Endothelial cell (in vitro differentiated cells): ENCODE measurements around the gene FAM169A. TPM values are rescaled to one million over a fixed set of nuclear protein-coding genes. Genes with fewer than 3 reads are reported as not detected.

ENCODE experiments used
- DNase-seq: peaks from one replicate; pipeline ENCODE4 v3.0.0; 2021; ENCODE audit warnings: low spot score
- H3K27ac Mint-ChIP-seq: one replicate; pipeline ENCODE4 v1.8.0; 2021; ENCODE audit warnings: mixed read lengths, inconsistent platforms; ENCODE audit not compliant: unreplicated experiment
- H3K27me3 Mint-ChIP-seq: one replicate; pipeline ENCODE4 v1.8.0; 2021; ENCODE audit warnings: mild to moderate bottlenecking, moderate library complexity, mixed read lengths, inconsistent platforms; ENCODE audit not compliant: unreplicated experiment
- H3K36me3 Mint-ChIP-seq: one replicate; pipeline ENCODE4 v1.8.0; 2021; ENCODE audit warnings: mild to moderate bottlenecking, low read depth, mixed read lengths, inconsistent platforms; ENCODE audit not compliant: unreplicated experiment
- H3K4me1 Mint-ChIP-seq: one replicate; pipeline ENCODE4 v1.8.0; 2021; ENCODE audit warnings: mild to moderate bottlenecking, mixed read lengths, inconsistent platforms; ENCODE audit not compliant: unreplicated experiment
- H3K4me3 Mint-ChIP-seq: one replicate; pipeline ENCODE4 v1.8.0; 2021; ENCODE audit warnings: mild to moderate bottlenecking, mixed read lengths, inconsistent platforms; ENCODE audit not compliant: unreplicated experiment
- H3K9me3 Mint-ChIP-seq: one replicate; pipeline ENCODE4 v1.8.0; 2021; ENCODE audit warnings: mixed read lengths, inconsistent platforms; ENCODE audit not compliant: unreplicated experiment
- CTCF ChIP-seq: fragments of 200-600 bp; sonication (generic); IDR thresholded peaks from one replicate; pipeline ENCODE4 v1.5.0; 2021; ENCODE audit warnings: antibody characterized with exemption; ENCODE audit not compliant: unreplicated experiment
- total RNA-seq: library from RNA; stranded (reverse); fragmentation: NEBNext Ultra II Directional; extraction: Animal tissue kit (Norgen Biotek cat#: 25700); gene quantifications from one replicate; pipeline ENCODE4 v1.2.1, GENCODE V29; 2021; ENCODE audit not compliant: unreplicated experiment

Gene FAM169A
- total RNA-seq, 1 donor from 2014 or later = 21.1 TPM

- Mint-ChIP-seq H3K4me1 (no peaks in the 10 kb centered on the region), H3K27me3 (no peaks in the 10 kb centered on the region), H3K4me3 (no peak overlapping the region), H3K36me3 (peaks cover 3% of the 10 kb centered on the region), H3K9me3 (no peaks in the 10 kb centered on the region), H3K27ac (no peak overlapping the region)
- TF ChIP-seq CTCF = no peak
- no peak for DNase-seq
Measured at GRCh38 chr5:74736759-74737158, 129.4 kb downstream of the FAM169A start.

Other genes starting within 250 kb of the FAM169A start
- gene ENC1, start 225.7 kb downstream of the FAM169A start, total RNA-seq = 162 TPM
- 79.4 TPM for gene HEXB, start 181.2 kb downstream of the FAM169A start, total RNA-seq
- 25.1 TPM for gene GFM2, start 99.3 kb downstream of the FAM169A start, total RNA-seq
- 59.2 TPM for gene NSA2, start 99.1 kb downstream of the FAM169A start, total RNA-seq
- 0.54 TPM for gene GCNT4, start 186.2 kb upstream of the FAM169A start, total RNA-seq